Measurements from ENCODE around the gene PRKCE.

The PRKCE gene

GRCh38 chr2:45818591-45818990 is 167.1 kb downstream of the PRKCE start:
- DNase-seq: no peak

- DNase-seq: no peak
These were observed 168.6 kb downstream of the PRKCE start for GRCh38 chr2:45820048-45820447.

- no peak for DNase-seq
These were observed 170.2 kb downstream of the PRKCE start for GRCh38 chr2:45821558-45822271.

- DNase-seq: no peak
These were observed 170.8 kb downstream of the PRKCE start for GRCh38 chr2:45822272-45822630.

GRCh38 chr2:45823723-45824206 is 172.3 kb downstream of the PRKCE start:
- no peak for DNase-seq

GRCh38 chr2:45825001-45825651 is 173.7 kb downstream of the PRKCE start:
- no peak for DNase-seq

GRCh38 chr2:45826460-45826859 is 175.0 kb downstream of the PRKCE start:
- DNase-seq: no peak

- no peak for DNase-seq
These were observed 175.6 kb downstream of the PRKCE start for GRCh38 chr2:45826884-45827635.

GRCh38 chr2:45830322-45830721 is 178.8 kb downstream of the PRKCE start:
- no peak for DNase-seq

- DNase-seq: no peak
These were observed 182.0 kb downstream of the PRKCE start for GRCh38 chr2:45833301-45833967.

- DNase-seq: no peak
These were observed 182.5 kb downstream of the PRKCE start for GRCh38 chr2:45833968-45834344.

GRCh38 chr2:45834372-45834771 is 182.9 kb downstream of the PRKCE start:
- no peak for DNase-seq

GRCh38 chr2:45834858-45835257 is 183.4 kb downstream of the PRKCE start:
- DNase-seq: no peak

GRCh38 chr2:45836316-45836715 is 184.8 kb downstream of the PRKCE start:
- DNase-seq: no peak

GRCh38 chr2:45836740-45837139 is 185.3 kb downstream of the PRKCE start:
- no peak for DNase-seq

GRCh38 chr2:45837812-45838341 is 186.4 kb downstream of the PRKCE start:
- DNase-seq: no peak

- no peak for DNase-seq
These were observed 188.2 kb downstream of the PRKCE start for GRCh38 chr2:45839508-45840251.

GRCh38 chr2:45840481-45840880 is 189.0 kb downstream of the PRKCE start:
- no peak for DNase-seq

GRCh38 chr2:45841752-45842407 is 190.4 kb downstream of the PRKCE start:
- no peak for DNase-seq

GRCh38 chr2:45843136-45843535 is 191.7 kb downstream of the PRKCE start:
- no peak for DNase-seq

GRCh38 chr2:45844796-45845457 is 193.5 kb downstream of the PRKCE start:
- DNase-seq: no peak

Data from activated CD8-positive, alpha-beta memory T cell treated with anti-CD3 and anti-CD28 coated beads, Interleukin-2, amount 50 U/mL, for 48 hours (primary cell).